CD4-positive, alpha-beta T cell treated with Interleukin-2 at 100 ng/mL for 4 hours (primary cell): ENCODE results near the gene QSOX2.

Source experiments
- DNase-seq: peaks from one replicate; pipeline ENCODE4 v3.0.0-alpha.2; 2020; ENCODE audit warnings: low spot score

The QSOX2 gene

GRCh38 chr9:136222166-136222905 lies 23.3 kb downstream of the QSOX2 start:
- DNase-seq: no peak

GRCh38 chr9:136220017-136220729 lies 25.4 kb downstream of the QSOX2 start:
- DNase-seq: peak; percentile 36

- no peak for DNase-seq
Measured at GRCh38 chr9:136219276-136219675, 26.3 kb downstream of the QSOX2 start.

- no peak for DNase-seq
Measured at GRCh38 chr9:136218673-136219072, 26.9 kb downstream of the QSOX2 start.

GRCh38 chr9:136218271-136218670 lies 27.3 kb downstream of the QSOX2 start:
- no peak for DNase-seq

GRCh38 chr9:136216541-136217244 lies 28.9 kb downstream of the QSOX2 start:
- no peak for DNase-seq

- no peak for DNase-seq
Measured at GRCh38 chr9:136213733-136214132, 31.9 kb downstream of the QSOX2 start.

- no peak for DNase-seq
Measured at GRCh38 chr9:136212345-136212950, 33.2 kb downstream of the QSOX2 start.

GRCh38 chr9:136211441-136212344 lies 33.9 kb downstream of the QSOX2 start:
- no peak for DNase-seq

- no peak for DNase-seq
Measured at GRCh38 chr9:136211006-136211405, 34.6 kb downstream of the QSOX2 start.

- no peak for DNase-seq
Measured at GRCh38 chr9:136210276-136210675, 35.3 kb downstream of the QSOX2 start.

- DNase-seq: no peak
Measured at GRCh38 chr9:136209786-136210185, 35.8 kb downstream of the QSOX2 start.

- DNase-seq: no peak
Measured at GRCh38 chr9:136209232-136209631, 36.4 kb downstream of the QSOX2 start.

- no peak for DNase-seq
Measured at GRCh38 chr9:136208675-136209074, 36.9 kb downstream of the QSOX2 start.

- no peak for DNase-seq
Measured at GRCh38 chr9:136207616-136208015, 38.0 kb downstream of the QSOX2 start.

- no peak for DNase-seq
Measured at GRCh38 chr9:136206602-136207275, 38.9 kb downstream of the QSOX2 start.

GRCh38 chr9:136205707-136205992 lies 40.0 kb downstream of the QSOX2 start:
- no peak for DNase-seq

GRCh38 chr9:136204838-136205706 lies 40.5 kb downstream of the QSOX2 start, which contains the start of gene LHX3:
TSS of gene LHX3 (minus strand) at chr9:136205128. CDS start at chr9:136205012, 116 bp downstream.
- DNase-seq: no peak

- DNase-seq: no peak
Measured at GRCh38 chr9:136204145-136204805, 41.3 kb downstream of the QSOX2 start.
